OCI-LY7 (cell line): Measurements from ENCODE around the gene CCDC141. TPM values are rescaled to one million over a fixed set of nuclear protein-coding genes. Genes with fewer than 3 reads are reported as not detected.

Experiments used
- BruUV-seq: library from RNA; stranded (reverse); fragments of 400-500 nt; replicated peaks from 2 replicates; lab custom pipeline; 2021; lab: Mats Ljungman, UMichigan
- CTCF ChIA-PET: fragments of 300-600 bp; sonication (Branson Sonifier 250); formaldehyde crosslinking; loops from one replicate; lab custom pipeline; 2022; ENCODE audit warnings: antibody characterized with exemption; ENCODE audit not compliant: unreplicated experiment; lab: Charles Lee
- POLR2A ChIA-PET: fragments of 300-600 bp; sonication (Branson Sonifier 250); formaldehyde crosslinking; loops from one replicate; lab custom pipeline; 2022; ENCODE audit warnings: antibody characterized with exemption; lab: Charles Lee
- DNase-seq: peaks from one replicate; pipeline ENCODE4 v3.0.0-alpha.2; 2015; ENCODE audit warnings: low spot score
- H2AFZ ChIP-seq: fragments of 200-600 bp; sonication (generic), shearing (Covaris generic); 2 replicates; pipeline ENCODE4 v1.6.1; 2014; ENCODE audit warnings: mild to moderate bottlenecking, antibody characterized with exemption, low read length, moderate library complexity
- H3K27ac ChIP-seq: fragments of 200-600 bp; sonication (generic); 2 replicates; pipeline ENCODE4 v1.5.1; 2014; ENCODE audit warnings: mixed run types, low read depth, mild to moderate bottlenecking, moderate library complexity, low read length, inconsistent platforms; ENCODE audit not compliant: poor library complexity, severe bottlenecking
- H3K36me3 ChIP-seq: fragments of 200-600 bp; sonication (generic); 2 replicates; pipeline ENCODE4 v1.6.1; 2014; ENCODE audit warnings: mild to moderate bottlenecking, antibody characterized with exemption, low read length, moderate library complexity, mixed read lengths; ENCODE audit not compliant: insufficient read depth
- H3K4me1 ChIP-seq: fragments of 200-600 bp; sonication (generic); 2 replicates; pipeline ENCODE4 v1.5.1; 2014; ENCODE audit warnings: mild to moderate bottlenecking, low read length; ENCODE audit not compliant: insufficient read depth, poor library complexity, severe bottlenecking
- H3K4me2 ChIP-seq: fragments of 200-600 bp; sonication (generic); 2 replicates; pipeline ENCODE4 v1.6.1; 2014; ENCODE audit warnings: mild to moderate bottlenecking, low read length
- H3K4me3 ChIP-seq: fragments of 200-600 bp; sonication (generic); 2 replicates; pipeline ENCODE4 v1.5.1; 2014; ENCODE audit warnings: mild to moderate bottlenecking, low read depth, low read length; ENCODE audit not compliant: poor library complexity, severe bottlenecking
- H3K79me2 ChIP-seq: fragments of 200-600 bp; sonication (generic); 2 replicates; pipeline ENCODE4 v1.6.1; 2016; ENCODE audit warnings: low read depth, mild to moderate bottlenecking, low read length, moderate library complexity, mixed read lengths; ENCODE audit not compliant: insufficient read depth
- H3K9me2 ChIP-seq: fragments of 200-600 bp; sonication (generic); 2 replicates; pipeline ENCODE4 v1.6.1; 2016; ENCODE audit warnings: mild to moderate bottlenecking, low read length, mixed read lengths; ENCODE audit not compliant: insufficient read depth
- H3K9me3 ChIP-seq: fragments of 200-600 bp; sonication (generic); 2 replicates; pipeline ENCODE4 v1.6.1; 2014; ENCODE audit warnings: mild to moderate bottlenecking, mixed run types, low read length, mixed read lengths
- H4K20me1 ChIP-seq: fragments of 200-600 bp; sonication (generic); 2 replicates; pipeline ENCODE4 v1.6.1; 2014; ENCODE audit warnings: mild to moderate bottlenecking, antibody characterized with exemption, low read length, moderate library complexity, mixed read lengths; ENCODE audit not compliant: insufficient read depth
- EZH2phosphoT487 ChIP-seq: fragments of 200-600 bp; sonication (generic); IDR thresholded peaks from 2 replicates; pipeline ENCODE4 v1.6.1; 2018; ENCODE audit warnings: low read depth, borderline replicate concordance, mild to moderate bottlenecking, mixed run types, antibody characterized with exemption, low read length, moderate library complexity, mixed read lengths
- intact Hi-C: fragments of 100-400 bp; cut with micrococcal nuclease; formaldehyde crosslinking; loops from one replicate; pipeline ENCODE4 v1.10.0; 2022; ENCODE audit not compliant: unreplicated experiment
- total RNA-seq, 2 experiments: library from RNA; depleted of rRNA in 1 of 2; stranded (reverse); fragments of >200 nt in 1 of 2; shearing (Covaris generic) in 1 of 2; gene quantifications; 2 replicates each; pipeline ENCODE4 v1.2.3, GENCODE V29; 2014 to 2022
- TF ChIP-seq, protein P1 (sequence below): fragments of 200-600 bp; sonication (generic); conservative IDR thresholded peaks from 2 replicates; pipeline ENCODE4 v1.5.1; 2014; ENCODE audit warnings: mild to moderate bottlenecking, antibody characterized with exemption, low read length, moderate library complexity, mixed read lengths

Gene CCDC141
- total RNA-seq, 2 experiments from 2014 or later = 0.32 TPM; not detected in 1

DNA sequence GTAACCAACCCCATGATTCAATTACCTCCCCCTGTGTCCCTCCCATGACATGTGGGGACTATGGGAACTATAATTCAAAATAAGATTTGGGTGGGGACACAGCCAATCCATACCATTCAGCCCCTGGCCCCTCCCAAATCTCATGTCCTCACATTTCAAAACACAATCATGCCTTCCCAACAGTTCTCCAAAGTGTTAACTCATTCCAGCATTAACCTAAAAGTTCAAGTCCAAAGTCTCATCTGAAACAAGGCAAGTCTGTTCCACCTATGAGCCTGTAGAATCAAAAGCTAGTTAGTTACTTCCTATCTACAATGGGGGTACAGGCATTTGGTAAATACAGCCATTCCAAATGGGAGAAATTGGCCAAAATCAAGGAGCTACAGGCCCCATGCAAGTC lies 32.0 kb upstream of the CCDC141 start:
- no TSS peak for BruUV-seq
- Histone ChIP-seq H3K36me3 (no peaks in the 10 kb centered on the region), H3K4me1 (no peaks in the 10 kb centered on the region), H4K20me1 (no peaks in the 10 kb centered on the region), H2AFZ (no peak overlapping the region), H3K27ac (no peak overlapping the region), H3K9me2 (no peaks in the 10 kb centered on the region), H3K4me2 (no peak overlapping the region), H3K4me3 (no peak overlapping the region), H3K79me2 (no peaks in the 10 kb centered on the region), H3K9me3 (no peaks in the 10 kb centered on the region)
- no peak for TF ChIP-seq EZH2phosphoT487
- no peak for DNase-seq
- intact Hi-C loops = no loop called here
- POLR2A ChIA-PET = interaction anchor here (1.0 kb wide), 1 partner anchor 32 kb away, joined by 3 read pairs; the partner anchor contains the start of gene CCDC141
- CTCF ChIA-PET = no interaction called here

DNA sequence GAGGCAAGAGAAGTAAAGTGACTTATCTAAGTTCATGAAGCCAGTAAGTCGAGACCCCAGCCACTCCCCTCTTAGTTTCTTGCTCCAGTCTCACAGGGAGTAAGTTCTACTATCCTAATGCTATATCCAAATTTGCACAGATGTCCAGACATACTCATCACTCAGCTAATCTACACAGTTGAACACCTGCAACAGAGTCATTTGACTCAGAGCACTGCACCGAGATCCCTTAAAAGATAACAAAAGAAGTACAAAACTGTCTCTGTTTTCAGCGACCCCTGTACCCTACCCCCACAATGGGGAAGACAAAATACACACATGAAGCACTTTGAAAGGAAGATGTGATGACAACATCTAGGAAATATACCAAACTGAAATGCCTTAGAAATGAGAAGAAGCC lies 22.6 kb upstream of the CCDC141 start:
- Histone ChIP-seq H3K27ac (no peak overlapping the region), H3K4me2 (no peak overlapping the region), H3K9me2 (no peaks in the 10 kb centered on the region), H4K20me1 (no peaks in the 10 kb centered on the region), H3K36me3 (no peaks in the 10 kb centered on the region), H2AFZ (no peak overlapping the region), H3K79me2 (no peaks in the 10 kb centered on the region), H3K9me3 (0 out of 2 replicates have a peak, but pooled peaks cover 4% of the 10 kb centered on the region), H3K4me1 (no peaks in the 10 kb centered on the region), H3K4me3 (no peak overlapping the region)
- intact Hi-C loops = no loop called here
- ChIA-PET CTCF (no interaction called here), POLR2A (interaction anchor here (0.6 to 1.0 kb wide), 2 partner anchors 23 to 39 kb away, joined by 3 read pairs; partner anchors contain the start of gene CCDC141)
- DNase-seq = no peak
- TF ChIP-seq, protein P1, sequence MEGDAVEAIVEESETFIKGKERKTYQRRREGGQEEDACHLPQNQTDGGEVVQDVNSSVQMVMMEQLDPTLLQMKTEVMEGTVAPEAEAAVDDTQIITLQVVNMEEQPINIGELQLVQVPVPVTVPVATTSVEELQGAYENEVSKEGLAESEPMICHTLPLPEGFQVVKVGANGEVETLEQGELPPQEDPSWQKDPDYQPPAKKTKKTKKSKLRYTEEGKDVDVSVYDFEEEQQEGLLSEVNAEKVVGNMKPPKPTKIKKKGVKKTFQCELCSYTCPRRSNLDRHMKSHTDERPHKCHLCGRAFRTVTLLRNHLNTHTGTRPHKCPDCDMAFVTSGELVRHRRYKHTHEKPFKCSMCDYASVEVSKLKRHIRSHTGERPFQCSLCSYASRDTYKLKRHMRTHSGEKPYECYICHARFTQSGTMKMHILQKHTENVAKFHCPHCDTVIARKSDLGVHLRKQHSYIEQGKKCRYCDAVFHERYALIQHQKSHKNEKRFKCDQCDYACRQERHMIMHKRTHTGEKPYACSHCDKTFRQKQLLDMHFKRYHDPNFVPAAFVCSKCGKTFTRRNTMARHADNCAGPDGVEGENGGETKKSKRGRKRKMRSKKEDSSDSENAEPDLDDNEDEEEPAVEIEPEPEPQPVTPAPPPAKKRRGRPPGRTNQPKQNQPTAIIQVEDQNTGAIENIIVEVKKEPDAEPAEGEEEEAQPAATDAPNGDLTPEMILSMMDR = no peak
- TF ChIP-seq EZH2phosphoT487 = no peak
- no TSS peak for BruUV-seq

- DNase-seq = no peak
- BruUV-seq = no TSS peak
- TF ChIP-seq, protein P1 = no peak
- TF ChIP-seq EZH2phosphoT487 = no peak
- H3K9me3 ChIP-seq = 0 out of 2 replicates have a peak, but pooled peaks cover 4% of the 10 kb centered on the region
- H3K36me3 ChIP-seq = no peaks in the 10 kb centered on the region
- no peak overlapping the region for H3K27ac ChIP-seq
- POLR2A ChIA-PET = interaction anchor here (0.6 to 1.0 kb wide), 4 partner anchors 22 to 1010 kb away, joined by 3 to 4 read pairs (median 3); partner anchors contain the start of gene CCDC141
- H3K4me2 ChIP-seq = no peak overlapping the region
- CTCF ChIA-PET = no interaction called here
- no peaks in the 10 kb centered on the region for H3K9me2 ChIP-seq
- H3K4me1 ChIP-seq = no peaks in the 10 kb centered on the region
- no peaks in the 10 kb centered on the region for H3K79me2 ChIP-seq
- no peaks in the 10 kb centered on the region for H4K20me1 ChIP-seq
- H2AFZ ChIP-seq = no peak overlapping the region
- no peak overlapping the region for H3K4me3 ChIP-seq
- intact Hi-C loops = no loop called here
Measured at GRCh38 chr2:179071810-179072355, 21.9 kb upstream of the CCDC141 start.
